Activated naive CD4-positive, alpha-beta T cell (primary cell): ENCODE data around the gene MYBPC1.
"Not testable (repeated sequence)": the region's sequence is repeated elsewhere in the genome, so short reads cannot be mapped to it uniquely, and the experiment has no call there.

Source experiments
- DNase-seq, 4 experiments: peaks; one replicate each; lab custom pipeline; 2025; lab: John Stamatoyannopoulos, UW

MYBPC1 gene

DNA sequence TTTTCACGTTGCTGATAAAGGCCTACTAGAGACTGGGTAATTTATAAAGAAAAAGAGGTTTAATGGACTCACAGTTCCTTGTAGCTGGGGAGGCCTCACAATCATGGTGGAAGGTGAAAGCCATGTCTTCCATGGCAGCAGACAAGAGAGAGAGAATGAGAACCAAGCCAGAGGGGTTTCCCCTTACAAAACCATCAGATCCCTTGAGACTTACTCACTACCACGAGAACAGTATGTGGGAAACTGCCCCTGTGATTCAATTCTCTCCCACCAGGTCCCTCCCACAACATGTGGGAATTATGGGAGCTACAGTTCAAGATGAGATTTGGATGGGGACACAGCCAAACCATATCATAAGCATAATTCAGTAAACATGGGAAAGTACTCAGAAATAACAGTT is 65.9 kb downstream of the MYBPC1 start:
- DNase-seq = not testable (repeated sequence)

DNA sequence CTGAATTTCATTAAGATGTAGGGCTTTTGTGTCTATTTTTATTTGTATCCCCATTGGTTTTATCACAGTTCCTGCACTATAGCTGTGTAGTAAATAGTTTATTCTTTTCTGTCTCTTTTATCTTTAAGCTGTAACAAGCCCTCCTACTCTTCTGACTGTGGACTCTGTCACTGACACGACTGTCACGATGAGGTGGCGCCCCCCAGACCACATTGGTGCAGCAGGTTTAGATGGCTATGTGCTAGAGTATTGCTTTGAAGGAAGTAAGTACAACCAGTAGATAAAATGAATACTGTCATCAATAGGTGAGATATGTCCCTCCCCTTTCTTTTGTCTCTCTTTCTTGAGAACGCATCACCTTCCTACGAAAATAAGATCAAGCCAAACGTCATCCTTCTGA is 68.5 kb downstream of the MYBPC1 start:
- no peak for DNase-seq

DNA sequence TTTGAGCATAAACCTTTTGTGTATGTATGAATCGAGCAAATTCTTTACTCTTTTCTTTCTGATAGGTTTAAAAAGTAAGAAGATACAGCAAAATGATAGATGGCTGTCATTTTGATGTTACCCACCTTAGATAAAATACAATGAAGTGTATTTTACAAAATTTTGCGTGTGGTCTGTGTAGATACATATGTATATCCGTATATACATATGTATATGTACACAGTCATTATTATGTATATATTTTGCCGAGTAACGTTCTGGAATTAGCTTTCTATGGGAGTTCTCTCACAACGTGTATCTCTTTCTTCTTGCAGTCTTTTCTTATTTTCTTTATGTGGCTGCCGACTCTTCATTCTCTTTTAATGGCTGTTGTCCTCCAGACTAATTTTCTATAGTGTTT is 70.2 kb downstream of the MYBPC1 start:
- no peak for DNase-seq

DNA sequence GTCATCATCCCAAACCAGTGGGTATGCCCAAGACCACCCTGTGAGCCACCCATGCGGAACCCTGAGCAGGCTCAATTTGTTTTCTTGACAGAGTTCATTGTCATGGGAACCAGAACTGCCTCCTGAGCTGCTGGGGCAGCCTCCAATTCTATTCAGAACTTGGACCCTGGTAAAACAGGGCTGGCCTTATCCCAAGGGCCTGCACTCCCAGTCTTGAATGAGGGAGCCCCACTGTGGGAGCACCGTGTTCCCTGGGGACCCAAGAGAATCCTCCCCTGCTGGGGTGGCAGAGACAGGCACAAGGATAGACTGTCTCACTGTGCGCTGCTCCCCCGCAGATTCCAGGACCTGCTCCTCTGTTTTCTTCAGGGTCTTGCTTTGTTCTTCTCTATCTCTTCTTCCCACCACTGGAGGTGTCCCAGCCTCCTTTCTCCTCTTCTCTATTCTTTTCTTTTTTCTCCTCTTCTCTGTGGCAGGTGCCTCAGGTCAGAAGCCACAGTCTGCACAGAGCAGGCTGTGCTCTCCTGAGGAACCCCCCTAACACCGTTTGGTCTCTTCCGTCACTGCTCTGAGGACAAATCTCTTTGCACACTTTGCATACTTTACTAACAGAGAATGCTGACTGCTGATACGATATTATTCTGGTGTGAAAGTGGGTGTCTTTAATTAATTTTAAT is 71.4 kb downstream of the MYBPC1 start:
- no peak for DNase-seq

DNA sequence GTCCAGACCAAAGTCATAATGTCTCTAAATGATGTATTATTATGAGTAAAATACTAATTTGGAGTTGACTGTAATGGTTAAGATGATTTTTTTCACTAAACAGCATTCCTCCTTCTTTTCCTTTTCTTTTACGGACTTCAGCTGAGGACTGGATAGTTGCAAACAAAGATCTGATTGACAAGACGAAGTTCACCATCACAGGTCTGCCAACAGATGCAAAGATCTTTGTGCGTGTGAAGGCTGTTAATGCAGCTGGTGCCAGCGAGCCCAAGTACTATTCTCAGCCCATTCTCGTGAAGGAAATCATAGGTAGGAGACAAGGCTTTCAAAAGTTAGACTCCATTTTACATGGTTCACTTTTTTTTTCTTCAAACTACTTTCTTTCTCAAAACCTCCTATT is 72.8 kb downstream of the MYBPC1 start:
- no peak for DNase-seq

DNA sequence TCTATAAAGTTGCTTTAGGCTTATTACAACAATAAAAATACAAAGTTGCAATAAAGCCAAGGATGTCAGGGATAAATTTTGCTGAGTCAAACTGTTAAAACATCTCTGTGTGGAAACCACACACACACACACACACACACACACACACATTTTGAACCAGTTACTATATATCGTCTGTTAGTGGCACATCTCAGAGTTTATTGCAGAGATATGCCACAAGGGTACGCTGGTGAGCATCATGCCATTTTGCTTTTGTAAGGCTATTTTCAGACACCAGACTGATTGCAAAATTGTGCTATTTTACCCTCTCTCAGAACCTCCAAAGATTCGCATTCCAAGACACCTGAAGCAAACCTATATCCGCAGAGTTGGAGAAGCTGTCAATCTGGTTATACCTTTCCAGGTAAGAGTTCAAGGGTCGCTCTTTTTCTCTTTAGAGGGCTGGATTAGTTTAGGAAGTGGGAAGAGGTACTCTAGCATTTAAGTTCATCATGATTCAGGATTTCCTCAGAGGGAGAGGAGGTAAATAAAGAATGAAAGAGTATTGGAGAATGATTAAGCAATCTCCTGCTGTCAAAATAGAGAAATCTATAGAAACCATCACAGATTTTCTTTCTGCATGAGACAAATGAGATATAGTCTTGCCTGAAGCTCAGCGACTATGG is 75.4 kb downstream of the MYBPC1 start:
- DNase-seq = peak in 1 of 4 experiments; percentile 2

DNA sequence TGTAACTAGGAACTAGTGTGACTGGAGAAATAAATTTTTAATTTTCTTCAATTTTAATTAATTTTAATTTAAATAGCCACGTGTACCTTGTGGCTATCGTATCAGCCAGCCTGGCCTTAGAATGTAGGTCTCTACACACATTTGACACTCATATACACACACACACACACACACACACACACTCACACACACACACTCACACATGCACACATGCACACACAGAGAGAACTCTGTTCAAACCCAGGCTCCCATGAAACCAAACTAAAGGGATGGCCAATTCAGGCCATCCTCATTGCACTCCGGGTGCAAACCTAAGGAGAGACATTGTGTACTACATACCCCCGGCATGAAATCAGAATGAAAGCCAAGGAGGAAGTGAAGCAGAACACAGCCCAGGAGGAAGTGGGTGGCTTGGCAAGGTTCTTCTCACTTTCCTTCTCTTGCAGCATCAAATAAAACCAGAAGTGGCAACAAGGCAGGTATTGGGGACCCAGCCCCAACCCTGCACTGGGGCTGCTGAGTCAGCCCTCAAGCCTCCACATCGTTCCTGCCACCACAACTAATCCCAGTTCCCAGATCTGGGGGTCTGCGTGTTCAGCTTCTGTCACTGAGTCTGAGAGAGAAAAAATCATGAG is 76.5 kb downstream of the MYBPC1 start:
- DNase-seq = peak in 1 of 4 experiments; percentile 6

DNA sequence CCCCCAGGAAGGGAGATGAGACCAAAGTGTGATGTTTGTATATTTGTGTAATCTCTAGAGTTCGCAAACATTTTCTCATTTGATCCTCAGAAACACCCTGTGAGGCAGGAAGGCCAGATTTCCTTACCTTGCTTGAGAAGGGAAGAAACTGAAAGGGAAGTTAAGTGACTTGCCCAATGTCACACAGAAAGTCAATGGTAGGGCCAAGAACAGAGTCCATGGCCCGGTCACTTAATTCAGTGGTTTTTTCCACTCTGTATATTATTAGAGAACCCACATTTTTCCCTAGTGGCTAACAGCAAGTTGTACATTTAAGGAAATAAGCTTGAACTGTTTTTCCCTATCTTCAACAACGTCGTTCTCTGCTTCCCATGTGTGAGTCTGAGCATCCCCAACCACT is 77.1 kb downstream of the MYBPC1 start:
- DNase-seq = no peak

DNA sequence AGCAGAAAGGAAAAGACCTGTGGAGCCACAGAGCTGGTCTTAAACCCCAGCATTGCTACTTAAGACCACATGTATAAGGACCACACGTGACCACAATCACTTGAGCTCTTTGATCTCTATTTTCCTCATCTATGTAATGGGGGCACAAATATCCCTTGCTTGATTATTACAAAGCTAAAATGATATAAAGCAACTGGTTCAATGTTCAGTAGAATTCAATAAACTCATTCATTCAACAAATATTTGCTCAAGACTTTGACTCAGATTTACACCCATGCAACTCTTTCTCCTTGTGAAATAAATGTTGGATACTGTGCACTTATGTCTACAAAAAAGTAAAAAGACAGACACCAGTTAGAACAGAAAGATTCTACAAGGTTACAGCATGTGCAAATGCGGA is 80.8 kb downstream of the MYBPC1 start:
- DNase-seq = no peak

DNA sequence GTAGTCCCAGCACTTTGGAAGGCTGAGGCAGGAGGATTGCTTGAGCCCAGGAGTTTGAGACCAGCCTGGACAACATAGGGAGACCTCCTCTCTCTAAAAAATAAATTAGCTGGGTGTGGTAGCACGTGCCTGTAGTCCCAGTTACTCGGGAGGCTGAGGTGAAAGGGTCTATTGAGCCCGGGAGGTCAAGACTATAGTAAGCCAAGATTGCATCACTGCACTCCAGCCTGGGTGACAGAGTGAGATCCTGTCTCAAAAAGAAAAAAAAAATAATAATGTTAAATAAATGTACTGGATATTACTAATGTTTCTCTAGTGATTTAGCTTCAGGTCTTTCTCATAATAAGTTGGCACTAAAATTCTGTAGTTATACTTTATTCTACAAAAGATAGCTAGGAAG is 81.7 kb downstream of the MYBPC1 start:
- DNase-seq = not testable (repeated sequence)

DNA sequence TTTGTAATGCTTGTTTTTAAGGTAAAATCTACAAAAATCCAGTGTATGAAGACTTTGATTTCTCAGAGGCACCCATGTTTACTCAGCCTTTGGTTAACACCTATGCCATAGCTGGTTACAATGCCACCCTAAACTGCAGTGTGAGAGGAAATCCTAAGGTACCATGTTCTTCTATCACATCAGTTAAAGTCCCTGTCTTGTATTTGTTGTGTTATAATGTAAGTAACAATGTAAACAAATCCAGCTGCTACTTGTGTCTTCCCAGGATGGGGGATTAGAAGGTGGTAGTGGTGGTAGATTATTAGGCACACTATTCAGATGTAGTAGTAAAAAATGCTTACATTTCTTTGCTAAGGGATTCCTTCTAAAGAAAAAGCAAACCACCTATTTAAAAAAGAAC is 83.3 kb downstream of the MYBPC1 start:
- DNase-seq = no peak

DNA sequence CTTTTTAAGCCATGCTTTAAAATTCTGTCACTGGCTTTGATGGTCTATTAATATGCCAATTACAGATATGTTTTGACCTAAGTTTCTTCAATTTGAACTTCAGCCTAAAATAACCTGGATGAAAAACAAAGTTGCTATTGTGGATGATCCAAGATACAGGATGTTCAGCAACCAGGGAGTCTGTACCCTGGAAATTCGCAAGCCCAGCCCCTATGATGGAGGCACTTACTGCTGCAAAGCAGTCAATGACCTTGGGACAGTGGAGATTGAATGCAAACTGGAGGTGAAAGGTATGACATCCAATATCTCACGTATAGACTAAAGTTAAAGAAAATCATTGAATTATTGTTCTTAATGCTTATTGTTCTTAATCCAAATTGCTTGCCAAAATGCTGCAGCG is 85.5 kb downstream of the MYBPC1 start:
- no peak for DNase-seq

DNA sequence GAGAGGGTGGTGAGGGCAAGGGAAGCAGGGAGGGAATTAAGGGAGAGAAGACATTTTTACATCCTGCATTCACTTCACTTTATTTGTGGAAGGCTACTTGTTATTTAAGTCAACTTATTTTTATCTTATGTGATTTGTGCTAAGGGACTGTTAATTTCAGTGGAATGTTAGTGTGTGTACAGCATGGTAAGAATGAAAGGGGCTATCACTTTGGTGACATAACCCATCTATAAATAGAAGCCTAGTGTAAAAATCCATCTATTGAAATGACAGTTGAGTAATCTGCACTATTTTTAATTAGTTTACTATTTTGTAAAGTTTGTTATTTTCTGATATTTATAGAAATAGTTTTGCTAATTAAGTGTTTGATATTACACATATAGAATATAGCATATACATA is 85.9 kb downstream of the MYBPC1 start:
- DNase-seq = no peak

DNA sequence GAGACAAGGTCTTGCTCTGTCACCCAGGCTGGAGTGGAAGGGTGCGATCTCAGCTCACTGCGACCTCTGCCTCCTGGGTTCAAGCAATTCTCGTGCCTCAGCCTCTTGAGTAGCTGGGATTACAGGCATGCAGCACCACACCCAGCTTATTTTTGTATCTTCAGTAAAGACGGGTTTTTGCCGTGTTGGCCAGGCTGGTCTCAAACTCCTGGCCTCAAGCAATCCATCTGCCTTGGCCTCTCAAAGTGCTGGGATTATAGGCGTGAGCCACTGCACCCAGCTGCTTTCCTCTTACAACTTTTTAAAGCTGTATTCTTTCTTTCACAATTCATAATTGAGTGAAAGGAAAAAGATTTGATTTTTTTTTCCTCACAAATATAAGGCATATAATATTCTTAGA is 86.9 kb downstream of the MYBPC1 start:
- not testable (repeated sequence) for DNase-seq

DNA sequence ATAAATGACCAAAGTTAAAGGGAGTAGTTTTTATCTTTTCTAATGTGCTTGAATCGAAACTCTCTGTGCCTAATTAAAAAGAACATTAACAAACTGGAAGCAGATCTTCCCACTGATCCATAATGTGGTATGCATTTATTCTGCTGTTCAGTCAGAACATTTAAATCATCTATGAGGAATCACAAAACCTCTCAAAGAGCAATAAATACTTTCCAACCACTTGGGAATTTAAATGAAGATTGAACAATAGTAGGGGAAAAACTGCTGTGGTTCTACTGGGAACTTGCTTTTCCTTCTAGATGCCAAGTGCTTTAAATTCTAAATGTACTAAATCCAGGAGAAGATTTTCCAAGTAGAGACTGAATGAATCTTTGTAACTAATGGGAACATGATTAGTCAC is 90.3 kb downstream of the MYBPC1 start:
- DNase-seq = no peak

DNA sequence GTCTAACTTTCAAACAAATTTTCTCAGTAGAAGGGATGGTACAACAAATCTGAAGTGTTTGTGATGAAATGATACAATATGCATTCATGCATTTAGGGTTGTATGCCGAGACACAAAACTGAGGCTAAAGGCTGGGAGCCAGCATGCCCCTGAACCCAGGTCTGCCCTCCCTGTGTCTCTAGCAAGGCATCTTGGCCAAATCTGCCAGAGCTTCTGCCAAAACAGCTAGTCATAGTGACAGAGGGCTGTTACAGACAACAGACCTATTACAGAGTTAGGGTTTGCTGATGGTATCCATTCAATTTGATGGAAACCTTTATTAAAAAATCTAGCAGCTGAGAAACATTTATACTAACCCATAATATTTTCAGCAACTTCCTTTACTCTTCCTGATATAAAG is 91.4 kb downstream of the MYBPC1 start:
- no peak for DNase-seq

DNA sequence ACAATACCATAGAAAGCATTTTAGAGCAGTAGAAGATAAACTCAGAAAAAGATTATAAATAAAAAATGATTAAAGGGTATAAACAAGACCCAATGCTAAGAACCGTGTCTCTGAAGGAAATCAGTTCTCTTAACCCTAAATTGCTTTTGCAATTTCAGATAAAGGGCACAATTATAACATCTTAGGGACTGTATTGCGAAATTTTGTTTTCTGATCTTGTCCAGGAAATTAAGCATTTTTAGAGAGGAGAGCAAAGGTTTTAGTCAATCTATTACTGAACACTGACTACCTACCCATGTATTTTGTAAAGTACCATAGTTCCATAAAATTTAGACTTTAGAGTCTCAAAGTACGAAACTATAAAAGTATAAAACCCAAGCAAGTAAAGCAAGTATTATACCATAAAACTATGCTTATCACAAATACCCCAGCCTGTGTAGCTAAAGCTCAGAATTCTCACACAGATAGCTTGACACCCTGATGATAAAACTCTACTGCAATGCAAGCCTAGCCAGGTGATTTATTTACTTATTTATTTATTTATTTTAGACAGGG is 95.8 kb downstream of the MYBPC1 start:
- DNase-seq = no peak

DNA sequence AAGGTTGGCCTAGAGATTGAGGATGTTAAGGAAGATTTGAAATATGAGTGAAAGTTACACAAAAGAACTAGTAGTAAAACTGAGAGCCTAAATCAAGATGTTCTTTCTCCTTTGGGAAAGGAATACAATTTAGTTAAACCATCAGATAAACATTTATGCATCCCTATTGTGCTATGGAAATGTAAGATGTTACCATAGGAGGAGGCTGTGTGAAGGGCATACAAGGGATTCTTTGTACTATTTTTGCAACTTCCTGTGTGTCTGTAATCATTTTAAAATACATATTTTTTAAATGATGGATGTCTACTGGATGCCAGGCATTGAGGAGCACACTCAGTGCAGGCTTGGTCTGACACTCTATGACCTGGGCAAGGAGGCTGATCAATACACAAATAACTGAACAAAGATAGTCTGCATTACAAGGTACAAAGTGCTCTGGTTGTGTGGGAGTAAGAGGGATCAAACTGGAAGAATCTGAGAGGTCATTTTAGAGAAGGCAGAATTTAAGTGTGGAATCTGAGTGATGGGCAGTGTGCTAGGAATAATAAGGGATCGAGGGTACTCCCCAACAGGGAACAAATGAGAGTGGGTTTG is 96.8 kb downstream of the MYBPC1 start:
- DNase-seq = no peak

DNA sequence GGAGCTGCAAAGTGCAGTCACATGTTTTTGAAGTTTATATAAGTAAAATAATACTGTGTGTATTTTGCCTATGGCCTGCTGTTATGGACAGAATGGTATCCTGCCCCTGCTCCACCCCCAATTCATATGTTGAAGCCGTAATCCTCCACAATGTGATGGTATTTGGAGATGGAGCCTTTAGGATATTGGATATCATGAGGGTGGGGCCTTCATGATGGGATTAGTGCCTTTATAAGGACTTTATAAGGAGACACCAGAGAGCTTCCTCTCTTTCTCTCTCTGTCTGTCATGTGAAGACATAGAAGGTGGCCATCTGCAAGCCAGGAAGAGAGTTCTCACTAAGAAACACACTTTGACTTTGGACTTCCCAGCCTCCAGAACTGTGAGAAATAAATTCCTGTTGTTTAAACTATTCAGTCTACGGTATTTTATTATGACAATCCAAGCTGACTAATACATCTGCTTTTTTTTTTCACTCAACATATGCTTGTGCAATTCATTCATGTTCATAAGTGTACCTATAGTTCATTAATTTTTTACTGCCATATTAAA is 99.6 kb downstream of the MYBPC1 start:
- no peak for DNase-seq

DNA sequence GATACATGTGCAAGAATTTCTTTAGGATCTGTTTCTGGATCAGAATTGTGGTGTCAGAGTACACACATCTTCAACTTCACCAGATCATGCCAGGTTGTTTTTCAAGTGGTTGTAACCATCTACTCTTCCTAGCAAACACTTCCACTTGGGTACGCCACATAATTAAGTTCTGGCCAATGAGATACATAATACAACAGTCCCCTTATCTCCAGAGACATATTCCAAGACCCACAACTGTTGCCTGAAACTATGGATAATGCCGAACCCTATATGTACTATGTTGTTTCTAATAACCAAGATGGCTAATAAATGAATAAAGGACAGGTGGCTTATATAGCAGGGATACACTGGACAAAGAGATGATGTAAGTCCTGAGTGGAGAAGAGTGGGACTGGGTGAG is 100.2 kb downstream of the MYBPC1 start:
- DNase-seq = no peak

DNA sequence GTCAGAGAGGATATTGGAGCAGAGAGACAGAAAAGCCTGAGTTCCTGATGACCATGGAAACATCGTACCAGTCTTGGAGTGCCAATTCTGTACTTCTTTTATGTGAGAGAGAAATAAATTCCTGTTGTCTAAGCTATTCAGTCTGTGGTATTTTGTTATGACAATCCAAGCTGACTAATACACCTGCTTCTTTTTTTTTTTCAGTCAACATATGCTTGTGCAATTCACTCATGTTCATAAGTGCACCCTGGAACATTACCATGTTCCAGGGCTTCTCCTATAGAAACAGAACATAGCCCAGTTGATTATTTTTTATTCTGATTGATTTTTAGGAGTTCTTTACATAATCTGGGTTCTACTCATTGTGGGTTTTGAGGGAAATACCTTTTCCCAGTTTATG is 100.9 kb downstream of the MYBPC1 start:
- DNase-seq = no peak
